GM12878 (cell line): ENCODE results near the gene M1AP. TPM values are rescaled to one million over a fixed set of nuclear protein-coding genes. Genes with fewer than 3 reads are reported as not detected.

Experiments used
- ATF7 ChIP-seq: fragments of 450-650 bp; IDR thresholded peaks from 2 replicates; pipeline ENCODE4 v1.6.1; 2016; ENCODE audit warnings: low read depth, mild to moderate bottlenecking
- BMI1 ChIP-seq: fragments of 450-650 bp; IDR thresholded peaks from 2 replicates; pipeline ENCODE4 v1.6.1; 2016; ENCODE audit warnings: mild to moderate bottlenecking, moderate library complexity, borderline replicate concordance
- CBX5 ChIP-seq: sonication (generic); IDR thresholded peaks from 2 replicates; pipeline ENCODE4 v1.6.1; 2016; ENCODE audit warnings: low read depth, moderate library complexity, mild to moderate bottlenecking, inconsistent platforms
- EED ChIP-seq: sonication (generic); IDR thresholded peaks from 2 replicates; pipeline ENCODE4 v1.6.1; 2016; ENCODE audit warnings: antibody characterized with exemption, low read depth
- HCFC1 ChIP-seq: fragments of 150-350 bp; IDR thresholded peaks from 2 replicates; pipeline ENCODE4 v1.6.1; 2014; ENCODE audit warnings: low read length
- IKZF1 ChIP-seq: fragments of 450-650 bp; conservative IDR thresholded peaks from 2 replicates; pipeline ENCODE4 v1.6.1; 2017; ENCODE audit warnings: antibody characterized with exemption, mild to moderate bottlenecking
- IKZF2 ChIP-seq, 2 experiments: fragments of 450-650 bp; IDR thresholded peaks; 2 replicates each; pipeline ENCODE4 v1.6.1; 2017; ENCODE audit warnings: mild to moderate bottlenecking in 2 of 2, moderate library complexity in 2 of 2
- KAT2A ChIP-seq: conservative IDR thresholded peaks from 2 replicates; pipeline ENCODE4 v1.6.1; 2011; ENCODE audit warnings: low read depth, low read length; ENCODE audit not compliant: control insufficient read depth
- MEF2B ChIP-seq: fragments of 450-650 bp; IDR thresholded peaks from 2 replicates; pipeline ENCODE4 v1.6.1; 2018; ENCODE audit warnings: mild to moderate bottlenecking, moderate library complexity; ENCODE audit not compliant: partially characterized antibody, poor library complexity, severe bottlenecking
- NFYA ChIP-seq: IDR thresholded peaks from 2 replicates; pipeline ENCODE4 v1.6.1; 2011; ENCODE audit warnings: low read depth, mild to moderate bottlenecking, low read length, improper control_type of control experiment, borderline replicate concordance
- RAD21 ChIP-seq: IDR thresholded peaks from 2 replicates; pipeline ENCODE4 v1.6.1; 2011; ENCODE audit warnings: mild to moderate bottlenecking, low read depth, low read length, moderate library complexity; ENCODE audit not compliant: insufficient read depth
- RAD51 ChIP-seq: fragments of 450-650 bp; IDR thresholded peaks from 2 replicates; pipeline ENCODE4 v1.6.1; 2016; ENCODE audit warnings: moderate library complexity, mild to moderate bottlenecking, inconsistent platforms
- RUNX3 ChIP-seq: IDR thresholded peaks from 2 replicates; pipeline ENCODE4 v1.6.1; 2012; ENCODE audit warnings: low read length, inconsistent platforms
- TAF1 ChIP-seq: IDR thresholded peaks from 2 replicates; pipeline ENCODE4 v1.6.1; 2011; ENCODE audit warnings: mild to moderate bottlenecking, low read depth, low read length, borderline replicate concordance
- ZBED1 ChIP-seq: IDR thresholded peaks from 2 replicates; pipeline ENCODE4 v1.6.1; 2016; ENCODE audit warnings: borderline replicate concordance
- ZNF24 ChIP-seq: fragments of 450-650 bp; IDR thresholded peaks from 2 replicates; pipeline ENCODE4 v1.6.1; 2017; ENCODE audit warnings: antibody characterized with exemption, mild to moderate bottlenecking
- ZNF384 ChIP-seq: IDR thresholded peaks from 2 replicates; pipeline ENCODE4 v1.6.1; 2012; ENCODE audit warnings: low read depth, mild to moderate bottlenecking, low read length, improper control_type of control experiment, borderline replicate concordance
- ZNF622 ChIP-seq: fragments of 450-650 bp; IDR thresholded peaks from 2 replicates; pipeline ENCODE4 v1.6.1; 2017; ENCODE audit warnings: mild to moderate bottlenecking, inconsistent platforms
- polyA plus RNA-seq, 11 experiments: library from polyadenylated mRNA; depleted of rRNA in 4 of 11; unstranded in 6 of 11; stranded (reverse) in 5 of 11; fragments of >200 nt; fragmentation: Nextera tagmentation in 4 of 11; fragmentation: Illumina TruSeq in 1 of 11; extraction: Ambion mirVana in 4 of 11; extraction: Trizol in 1 of 11; gene quantifications; 1 replicate in 1 of 11; 2 replicates in 10 of 11; pipeline versions ENCODE4 v1.2.1 to v1.2.3, GENCODE V29; 2011 to 2016; ENCODE audit warnings: inconsistent platforms in 2 of 11, missing spikeins in 2 of 11, low read depth in 1 of 11
- total RNA-seq, 4 experiments: library from RNA; depleted of rRNA in 3 of 4; stranded (reverse); fragments of >200 nt in 3 of 4; fragmentation: Illumina TruSeq in 1 of 4; extraction: Trizol in 1 of 4; gene quantifications; 2 replicates each; pipeline versions ENCODE4 v1.2.1 to v1.2.3, GENCODE V29; 2013 to 2021
- TF ChIP-seq, protein P1 (sequence below): fragments of 450-650 bp; IDR thresholded peaks from 2 replicates; pipeline ENCODE4 v1.6.1; 2017; ENCODE audit warnings: mild to moderate bottlenecking, moderate library complexity
- TF ChIP-seq, protein P2 (sequence below): fragments of 450-650 bp; IDR thresholded peaks from 2 replicates; pipeline ENCODE4 v1.6.1; 2016; ENCODE audit warnings: mild to moderate bottlenecking
- TF ChIP-seq, protein P3 (sequence below): fragments of 450-650 bp; IDR thresholded peaks from 2 replicates; pipeline ENCODE4 v1.6.1; 2017; ENCODE audit warnings: low read depth, mild to moderate bottlenecking, moderate library complexity
- TF ChIP-seq, protein P4 (sequence below): IDR thresholded peaks from 2 replicates; pipeline ENCODE4 v1.6.1; 2011; ENCODE audit warnings: borderline replicate concordance, low read depth, mild to moderate bottlenecking, moderate library complexity, mixed read lengths, low read length; ENCODE audit not compliant: insufficient read depth; ENCODE audit errors: extremely low read length
- TF ChIP-seq, protein P5 (sequence below): fragments of 450-650 bp; IDR thresholded peaks from 2 replicates; pipeline ENCODE4 v1.6.1; 2016; ENCODE audit warnings: mild to moderate bottlenecking

M1AP gene
- total and polyA plus RNA-seq, 10 of the 15 experiments (the other 5 are each of a cell fraction or from before 2014, with no cell fraction given) = 0.04 to 0.32 (median 0.16) TPM; not detected in 4

DNA sequence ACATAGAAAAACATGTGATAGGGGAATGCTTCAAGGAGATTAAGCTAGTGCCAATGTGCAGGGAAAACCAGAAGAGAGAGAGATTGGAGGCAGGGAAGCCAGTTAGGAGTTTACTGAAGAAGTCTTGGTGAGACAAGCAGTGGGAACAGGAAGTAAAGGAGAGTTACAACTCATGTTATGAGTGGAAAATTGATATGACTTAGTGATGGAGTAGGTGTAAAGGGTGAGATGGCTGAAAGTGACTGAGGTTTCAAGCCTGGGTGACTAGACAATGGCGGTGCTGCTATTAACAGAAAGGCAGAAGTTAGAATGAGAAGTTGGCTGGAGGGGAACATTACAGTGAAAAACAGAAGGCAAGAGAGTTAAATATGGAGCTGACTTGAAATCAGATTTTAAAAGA, 77.1 kb downstream of the M1AP start (continued):
- TF ChIP-seq, protein P1, sequence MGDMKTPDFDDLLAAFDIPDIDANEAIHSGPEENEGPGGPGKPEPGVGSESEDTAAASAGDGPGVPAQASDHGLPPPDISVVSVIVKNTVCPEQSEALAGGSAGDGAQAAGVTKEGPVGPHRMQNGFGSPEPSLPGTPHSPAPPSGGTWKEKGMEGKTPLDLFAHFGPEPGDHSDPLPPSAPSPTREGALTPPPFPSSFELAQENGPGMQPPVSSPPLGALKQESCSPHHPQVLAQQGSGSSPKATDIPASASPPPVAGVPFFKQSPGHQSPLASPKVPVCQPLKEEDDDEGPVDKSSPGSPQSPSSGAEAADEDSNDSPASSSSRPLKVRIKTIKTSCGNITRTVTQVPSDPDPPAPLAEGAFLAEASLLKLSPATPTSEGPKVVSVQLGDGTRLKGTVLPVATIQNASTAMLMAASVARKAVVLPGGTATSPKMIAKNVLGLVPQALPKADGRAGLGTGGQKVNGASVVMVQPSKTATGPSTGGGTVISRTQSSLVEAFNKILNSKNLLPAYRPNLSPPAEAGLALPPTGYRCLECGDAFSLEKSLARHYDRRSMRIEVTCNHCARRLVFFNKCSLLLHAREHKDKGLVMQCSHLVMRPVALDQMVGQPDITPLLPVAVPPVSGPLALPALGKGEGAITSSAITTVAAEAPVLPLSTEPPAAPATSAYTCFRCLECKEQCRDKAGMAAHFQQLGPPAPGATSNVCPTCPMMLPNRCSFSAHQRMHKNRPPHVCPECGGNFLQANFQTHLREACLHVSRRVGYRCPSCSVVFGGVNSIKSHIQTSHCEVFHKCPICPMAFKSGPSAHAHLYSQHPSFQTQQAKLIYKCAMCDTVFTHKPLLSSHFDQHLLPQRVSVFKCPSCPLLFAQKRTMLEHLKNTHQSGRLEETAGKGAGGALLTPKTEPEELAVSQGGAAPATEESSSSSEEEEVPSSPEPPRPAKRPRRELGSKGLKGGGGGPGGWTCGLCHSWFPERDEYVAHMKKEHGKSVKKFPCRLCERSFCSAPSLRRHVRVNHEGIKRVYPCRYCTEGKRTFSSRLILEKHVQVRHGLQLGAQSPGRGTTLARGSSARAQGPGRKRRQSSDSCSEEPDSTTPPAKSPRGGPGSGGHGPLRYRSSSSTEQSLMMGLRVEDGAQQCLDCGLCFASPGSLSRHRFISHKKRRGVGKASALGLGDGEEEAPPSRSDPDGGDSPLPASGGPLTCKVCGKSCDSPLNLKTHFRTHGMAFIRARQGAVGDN = peak; percentile 80
- TF ChIP-seq, protein P2, sequence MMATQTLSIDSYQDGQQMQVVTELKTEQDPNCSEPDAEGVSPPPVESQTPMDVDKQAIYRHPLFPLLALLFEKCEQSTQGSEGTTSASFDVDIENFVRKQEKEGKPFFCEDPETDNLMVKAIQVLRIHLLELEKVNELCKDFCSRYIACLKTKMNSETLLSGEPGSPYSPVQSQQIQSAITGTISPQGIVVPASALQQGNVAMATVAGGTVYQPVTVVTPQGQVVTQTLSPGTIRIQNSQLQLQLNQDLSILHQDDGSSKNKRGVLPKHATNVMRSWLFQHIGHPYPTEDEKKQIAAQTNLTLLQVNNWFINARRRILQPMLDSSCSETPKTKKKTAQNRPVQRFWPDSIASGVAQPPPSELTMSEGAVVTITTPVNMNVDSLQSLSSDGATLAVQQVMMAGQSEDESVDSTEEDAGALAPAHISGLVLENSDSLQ = peak; percentile 52; the same call in 1 of the 2 replicates
- TF ChIP-seq MEF2B (peak; percentile 80), RUNX3 (peak; percentile 90), ZBED1 (peak; percentile 69; the same call in 1 of the 2 replicates), ZNF384 (no peak), IKZF2 (IDR thresholded peaks at IDR 0.05) (peak; percentile 99), TAF1 (peak; percentile 53; the same call in 1 of the 2 replicates), ZNF622 (no peak), EED (peak; percentile 96), RAD51 (peak; percentile 44; the same call in 1 of the 2 replicates), CBX5 (peak; percentile 86; the same call in 1 of the 2 replicates), ZNF24 (peak; percentile 85), HCFC1 (no peak), NFYA (no peak), ATF7 (peak; percentile 92), KAT2A (no peak), RAD21 (no peak), BMI1 (peak; percentile 69; the same call in 1 of the 2 replicates), IKZF1 (peak; percentile 94)
- TF ChIP-seq, protein P3, sequence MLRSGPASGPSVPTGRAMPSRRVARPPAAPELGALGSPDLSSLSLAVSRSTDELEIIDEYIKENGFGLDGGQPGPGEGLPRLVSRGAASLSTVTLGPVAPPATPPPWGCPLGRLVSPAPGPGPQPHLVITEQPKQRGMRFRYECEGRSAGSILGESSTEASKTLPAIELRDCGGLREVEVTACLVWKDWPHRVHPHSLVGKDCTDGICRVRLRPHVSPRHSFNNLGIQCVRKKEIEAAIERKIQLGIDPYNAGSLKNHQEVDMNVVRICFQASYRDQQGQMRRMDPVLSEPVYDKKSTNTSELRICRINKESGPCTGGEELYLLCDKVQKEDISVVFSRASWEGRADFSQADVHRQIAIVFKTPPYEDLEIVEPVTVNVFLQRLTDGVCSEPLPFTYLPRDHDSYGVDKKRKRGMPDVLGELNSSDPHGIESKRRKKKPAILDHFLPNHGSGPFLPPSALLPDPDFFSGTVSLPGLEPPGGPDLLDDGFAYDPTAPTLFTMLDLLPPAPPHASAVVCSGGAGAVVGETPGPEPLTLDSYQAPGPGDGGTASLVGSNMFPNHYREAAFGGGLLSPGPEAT = peak; percentile 96
- TF ChIP-seq, protein P4, sequence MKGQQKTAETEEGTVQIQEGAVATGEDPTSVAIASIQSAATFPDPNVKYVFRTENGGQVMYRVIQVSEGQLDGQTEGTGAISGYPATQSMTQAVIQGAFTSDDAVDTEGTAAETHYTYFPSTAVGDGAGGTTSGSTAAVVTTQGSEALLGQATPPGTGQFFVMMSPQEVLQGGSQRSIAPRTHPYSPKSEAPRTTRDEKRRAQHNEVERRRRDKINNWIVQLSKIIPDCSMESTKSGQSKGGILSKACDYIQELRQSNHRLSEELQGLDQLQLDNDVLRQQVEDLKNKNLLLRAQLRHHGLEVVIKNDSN = no peak
- TF ChIP-seq, protein P5, sequence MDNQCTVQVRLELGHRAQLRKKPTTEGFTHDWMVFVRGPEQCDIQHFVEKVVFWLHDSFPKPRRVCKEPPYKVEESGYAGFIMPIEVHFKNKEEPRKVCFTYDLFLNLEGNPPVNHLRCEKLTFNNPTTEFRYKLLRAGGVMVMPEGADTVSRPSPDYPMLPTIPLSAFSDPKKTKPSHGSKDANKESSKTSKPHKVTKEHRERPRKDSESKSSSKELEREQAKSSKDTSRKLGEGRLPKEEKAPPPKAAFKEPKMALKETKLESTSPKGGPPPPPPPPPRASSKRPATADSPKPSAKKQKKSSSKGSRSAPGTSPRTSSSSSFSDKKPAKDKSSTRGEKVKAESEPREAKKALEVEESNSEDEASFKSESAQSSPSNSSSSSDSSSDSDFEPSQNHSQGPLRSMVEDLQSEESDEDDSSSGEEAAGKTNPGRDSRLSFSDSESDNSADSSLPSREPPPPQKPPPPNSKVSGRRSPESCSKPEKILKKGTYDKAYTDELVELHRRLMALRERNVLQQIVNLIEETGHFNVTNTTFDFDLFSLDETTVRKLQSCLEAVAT = peak; percentile 74
